ENCODE measurements around the gene FMNL1.
A peak's percentile ranks its signal among the peaks of the same experiment; 100 is the strongest.

The FMNL1 gene

GRCh38 chr17:45260204-45260783 lies 38.6 kb downstream of the FMNL1 start:
- DNase-seq: no peak

- DNase-seq: no peak
Measured at GRCh38 chr17:45261577-45262515, 40.2 kb downstream of the FMNL1 start, which contains the start of gene SPATA32. Gene SPATA32, minus strand, starts transcription at chr17:45262094. Its CDS starts 78 bp downstream, at chr17:45262016.

- DNase-seq: no peak
Measured at GRCh38 chr17:45262516-45263476, 41.1 kb downstream of the FMNL1 start.

GRCh38 chr17:45263477-45263860 lies 41.8 kb downstream of the FMNL1 start:
- DNase-seq: no peak

GRCh38 chr17:45264430-45264829 lies 42.7 kb downstream of the FMNL1 start:
- no peak for DNase-seq

- no peak for DNase-seq
Measured at GRCh38 chr17:45264988-45265387, 43.3 kb downstream of the FMNL1 start.

- DNase-seq: no peak
Measured at GRCh38 chr17:45265821-45266220, 44.1 kb downstream of the FMNL1 start.

GRCh38 chr17:45266372-45266926 lies 44.8 kb downstream of the FMNL1 start:
- DNase-seq: no peak

GRCh38 chr17:45267436-45268055 lies 45.9 kb downstream of the FMNL1 start:
- no peak for DNase-seq

GRCh38 chr17:45269912-45270311 lies 48.2 kb downstream of the FMNL1 start:
- no peak for DNase-seq

GRCh38 chr17:45270828-45271418 lies 49.2 kb downstream of the FMNL1 start:
- peak in 1 of 2 experiments; percentile 24 for DNase-seq

- no peak for DNase-seq
Measured at GRCh38 chr17:45271603-45272002, 49.9 kb downstream of the FMNL1 start.

- DNase-seq: no peak
Measured at GRCh38 chr17:45273551-45273957, 51.9 kb downstream of the FMNL1 start.

GRCh38 chr17:45274033-45274432 lies 52.3 kb downstream of the FMNL1 start:
- DNase-seq: no peak

- no peak for DNase-seq
Measured at GRCh38 chr17:45276031-45276430, 54.3 kb downstream of the FMNL1 start.

GRCh38 chr17:45277216-45277849 lies 55.6 kb downstream of the FMNL1 start:
- DNase-seq: peak; percentile 69 to 85

- DNase-seq: no peak
Measured at GRCh38 chr17:45277992-45278391, 56.3 kb downstream of the FMNL1 start.

- DNase-seq: no peak
Measured at GRCh38 chr17:45279898-45280297, 58.2 kb downstream of the FMNL1 start.

- DNase-seq: peak; percentile 38 to 45
Measured at GRCh38 chr17:45282683-45283644, 61.3 kb downstream of the FMNL1 start.

- no peak for DNase-seq
Measured at GRCh38 chr17:45283711-45284110, 62.0 kb downstream of the FMNL1 start.

Measured in SHP77 (cell line).